ENCODE results near the gene TECPR1. TPM values are rescaled to one million over a fixed set of nuclear protein-coding genes. Genes with fewer than 3 reads are reported as not detected.

TECPR1 gene
- total RNA-seq, 1 donor from 2014 or later = 23.9 TPM

- H3K36me3 ChIP-seq (ENCODE audit: insufficient read depth, low read length) = peaks cover 3% of the 10 kb centered on the region
- no peak overlapping the region for H2AFZ ChIP-seq (ENCODE audit: low read depth, low read length)
- Mint-ChIP-seq H3K4me3 (ENCODE audit: unreplicated experiment) (no peak overlapping the region), H3K27me3 (ENCODE audit: low read depth, unreplicated experiment) (no peaks in the 10 kb centered on the region), H3K9me3 (ENCODE audit: unreplicated experiment) (no peaks in the 10 kb centered on the region), H3K4me1 (ENCODE audit: low read depth, unreplicated experiment) (peaks cover 4% of the 10 kb centered on the region), H3K27ac (ENCODE audit: unreplicated experiment) (no peak overlapping the region), H3K36me3 (ENCODE audit: low read depth, unreplicated experiment) (peaks cover 10% of the 10 kb centered on the region)
- DNase-seq (ENCODE audit: low read depth) (no peak), FAIRE-seq (no peak)
- H3K9me3 ChIP-seq (ENCODE audit: insufficient read depth, low read depth, low read length) = no peaks in the 10 kb centered on the region
- TF ChIP-seq EZH2 (IDR thresholded peaks at IDR 0.05; ENCODE audit: insufficient read depth, low read length) (no peak), CTCF (IDR thresholded peaks at IDR 0.05; ENCODE audit: insufficient read depth, low read depth, low read length) (no peak)
- H3K27ac ChIP-seq (ENCODE audit: low read depth, low read length) = no peak overlapping the region
- H3K79me2 ChIP-seq (ENCODE audit: insufficient read depth, low read length) = no peaks in the 10 kb centered on the region
- no peak overlapping the region for H3K4me2 ChIP-seq (ENCODE audit: low read length)
- no peak overlapping the region for H3K4me3 ChIP-seq (ENCODE audit: insufficient read depth, low read depth, low read length)
- H3K27me3 ChIP-seq (ENCODE audit: insufficient read depth, low read length) = no peaks in the 10 kb centered on the region
- no peaks in the 10 kb centered on the region for H3K4me1 ChIP-seq (ENCODE audit: insufficient read depth, low read length)
- no peak overlapping the region for H3K9ac ChIP-seq (ENCODE audit: low read length)
- peaks cover 20% of the 10 kb centered on the region for H4K20me1 ChIP-seq (ENCODE audit: insufficient read depth, low read length)
These were observed 45.7 kb upstream of the TECPR1 start for GRCh38 chr7:98297626-98298286.

- peaks cover under 1% of the 10 kb centered on the region for H3K79me2 ChIP-seq (ENCODE audit: insufficient read depth, low read length)
- TF ChIP-seq CTCF (IDR thresholded peaks at IDR 0.05; ENCODE audit: insufficient read depth, low read depth, low read length) (no peak), EZH2 (IDR thresholded peaks at IDR 0.05; ENCODE audit: insufficient read depth, low read length) (no peak)
- H3K27ac ChIP-seq (ENCODE audit: low read depth, low read length) = no peak overlapping the region
- no peaks in the 10 kb centered on the region for H3K9me3 ChIP-seq (ENCODE audit: insufficient read depth, low read depth, low read length)
- no peaks in the 10 kb centered on the region for H3K9me3 Mint-ChIP-seq (ENCODE audit: unreplicated experiment)
- no peaks in the 10 kb centered on the region for H3K27me3 Mint-ChIP-seq (ENCODE audit: low read depth, unreplicated experiment)
- no peak for DNase-seq (ENCODE audit: low read depth)
- H3K27me3 ChIP-seq (ENCODE audit: insufficient read depth, low read length) = no peaks in the 10 kb centered on the region
- no peaks in the 10 kb centered on the region for H3K4me1 ChIP-seq (ENCODE audit: insufficient read depth, low read length)
- no peak for FAIRE-seq
- H3K4me3 Mint-ChIP-seq (ENCODE audit: unreplicated experiment) = no peak overlapping the region
- H3K36me3 ChIP-seq (ENCODE audit: insufficient read depth, low read length) = peaks cover 7% of the 10 kb centered on the region
- no peak overlapping the region for H3K4me2 ChIP-seq (ENCODE audit: low read length)
- H3K27ac Mint-ChIP-seq (ENCODE audit: unreplicated experiment) = no peak overlapping the region
- H3K36me3 Mint-ChIP-seq (ENCODE audit: low read depth, unreplicated experiment) = peaks cover 10% of the 10 kb centered on the region
- H2AFZ ChIP-seq (ENCODE audit: low read depth, low read length) = no peak overlapping the region
- H3K9ac ChIP-seq (ENCODE audit: low read length) = no peak overlapping the region
- H3K4me1 Mint-ChIP-seq (ENCODE audit: low read depth, unreplicated experiment) = peaks cover 4% of the 10 kb centered on the region
- no peak overlapping the region for H3K4me3 ChIP-seq (ENCODE audit: insufficient read depth, low read depth, low read length)
- H4K20me1 ChIP-seq (ENCODE audit: insufficient read depth, low read length) = peaks cover 29% of the 10 kb centered on the region
These were observed 44.8 kb upstream of the TECPR1 start for GRCh38 chr7:98296833-98297232.

GRCh38 chr7:98295467-98296192 is 43.6 kb upstream of the TECPR1 start:
- H3K9me3 ChIP-seq (ENCODE audit: insufficient read depth, low read depth, low read length) = no peaks in the 10 kb centered on the region
- peak overlapping the region; percentile 47 for H3K27ac Mint-ChIP-seq (ENCODE audit: unreplicated experiment)
- peaks cover 39% of the 10 kb centered on the region for H4K20me1 ChIP-seq (ENCODE audit: insufficient read depth, low read length)
- no peak overlapping the region for H3K9ac ChIP-seq (ENCODE audit: low read length)
- no peak overlapping the region for H3K4me3 Mint-ChIP-seq (ENCODE audit: unreplicated experiment)
- no peak for TF ChIP-seq EZH2 (IDR thresholded peaks at IDR 0.05; ENCODE audit: insufficient read depth, low read length)
- TF ChIP-seq CTCF (IDR thresholded peaks at IDR 0.05; ENCODE audit: insufficient read depth, low read depth, low read length) = no peak
- H3K4me1 ChIP-seq (ENCODE audit: insufficient read depth, low read length) = no peaks in the 10 kb centered on the region
- no peaks in the 10 kb centered on the region for H3K9me3 Mint-ChIP-seq (ENCODE audit: unreplicated experiment)
- no peak overlapping the region for H3K4me3 ChIP-seq (ENCODE audit: insufficient read depth, low read depth, low read length)
- no peaks in the 10 kb centered on the region for H3K4me1 Mint-ChIP-seq (ENCODE audit: low read depth, unreplicated experiment)
- H3K36me3 ChIP-seq (ENCODE audit: insufficient read depth, low read length) = peaks cover 7% of the 10 kb centered on the region
- DNase-seq (ENCODE audit: low read depth) (no peak), FAIRE-seq (no peak)
- H3K27me3 Mint-ChIP-seq (ENCODE audit: low read depth, unreplicated experiment) = no peaks in the 10 kb centered on the region
- H2AFZ ChIP-seq (ENCODE audit: low read depth, low read length) = no peak overlapping the region
- H3K27me3 ChIP-seq (ENCODE audit: insufficient read depth, low read length) = no peaks in the 10 kb centered on the region
- no peak overlapping the region for H3K4me2 ChIP-seq (ENCODE audit: low read length)
- H3K36me3 Mint-ChIP-seq (ENCODE audit: low read depth, unreplicated experiment) = peaks cover 6% of the 10 kb centered on the region
- H3K27ac ChIP-seq (ENCODE audit: low read depth, low read length) = no peak overlapping the region
- H3K79me2 ChIP-seq (ENCODE audit: insufficient read depth, low read length) = peaks cover 10% of the 10 kb centered on the region

Data from astrocyte (in vitro differentiated cells and primary cell).